TTC549 (cell line): ENCODE results near the gene UQCRHL.

Experiments
- FAIRE-seq: peaks from 2 replicates; lab custom pipeline; 2012; peaks lifted over from hg19 to GRCh38; lab: Jason Lieb, UNC

UQCRHL gene

DNA sequence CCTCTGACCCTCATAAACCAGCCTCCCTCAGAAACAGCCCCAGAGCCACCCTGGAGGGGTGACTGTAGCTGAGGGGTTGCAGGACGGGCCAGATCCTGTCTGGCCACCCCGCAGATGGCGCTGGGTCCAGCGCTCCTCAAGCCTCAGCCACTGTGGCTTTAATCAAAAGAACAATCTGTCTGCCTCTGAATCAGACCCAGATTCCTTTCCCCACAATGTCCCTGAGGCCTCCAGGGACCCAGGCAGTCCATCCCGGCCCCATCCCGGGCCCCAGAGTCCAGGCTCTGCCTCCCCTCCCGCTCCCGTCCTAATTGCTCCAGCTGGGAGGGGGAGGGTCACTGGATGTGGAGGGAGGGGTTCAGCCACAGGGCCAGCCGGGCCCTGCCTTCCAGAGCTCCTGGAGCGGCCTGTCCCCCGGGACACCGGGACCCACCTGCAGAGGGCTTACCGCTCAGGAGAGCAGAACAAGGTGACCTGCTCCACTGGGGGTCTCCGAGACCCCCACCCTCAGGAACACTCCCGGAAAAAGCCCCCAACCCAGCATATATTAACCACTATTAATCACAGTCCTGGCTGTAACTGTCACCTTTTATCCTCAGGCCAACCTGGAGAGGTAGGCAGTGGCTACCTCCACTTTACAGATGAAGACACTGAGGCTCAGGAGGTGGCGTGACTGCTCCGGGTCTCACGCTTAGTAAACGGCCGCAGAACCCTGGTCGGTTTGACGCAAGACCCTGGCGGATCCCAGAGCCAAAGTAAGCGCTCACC, 49.7 kb downstream of the UQCRHL start:
- FAIRE-seq, result no peak
